Measurements from ENCODE around the gene FAM89B. TPM values are rescaled to one million over a fixed set of nuclear protein-coding genes. Genes with fewer than 3 reads are reported as not detected.

FAM89B gene
- polyA plus RNA-seq, 1 donor (not counting 4 experiments of a cell fraction or from before 2014, with no cell fraction given) = 11.5 TPM

- TF ChIP-seq EZH2 (IDR thresholded peaks at IDR 0.05; ENCODE audit: low read length) (no peak), CTCF (optimal IDR thresholded peaks at IDR 0.05 in 1 of 3, IDR thresholded peaks at IDR 0.05 in 1 of 3, conservative IDR thresholded peaks at IDR 0.05 in 1 of 3; ENCODE audit: extremely low read depth in 1 of 3, insufficient read depth in 2 of 3, low read length in 3 of 3) (no peak)
- Histone ChIP-seq H3K9me3 (ENCODE audit: control insufficient read depth, low read depth, low read length) (no peaks in the 10 kb centered on the region), H2AFZ (ENCODE audit: control insufficient read depth, low read length) (no peak overlapping the region), H3K4me2 (ENCODE audit: control insufficient read depth, extremely low read depth, insufficient read depth, low read depth, low read length) (peak overlapping the region; percentile 64), H3K36me3 (ENCODE audit: control insufficient read depth in 2 of 2, extremely low read depth in 1 of 2, insufficient read depth in 2 of 2, low read length in 2 of 2) (no peaks in the 10 kb centered on the region), H3K27me3 (ENCODE audit: control insufficient read depth, extremely low read depth, insufficient read depth, low read length) (no peaks in the 10 kb centered on the region), H4K20me1 (ENCODE audit: control insufficient read depth, extremely low read depth, insufficient read depth, low read length) (no peaks in the 10 kb centered on the region), H3K27ac (ENCODE audit: control insufficient read depth, insufficient read depth, low read length) (no peak overlapping the region), H3K79me2 (ENCODE audit: control insufficient read depth, insufficient read depth, low read length) (no peaks in the 10 kb centered on the region), H3K9me1 (ENCODE audit: control insufficient read depth, extremely low read depth, insufficient read depth, low read length) (no peaks in the 10 kb centered on the region), H3K9ac (ENCODE audit: control insufficient read depth, extremely low read depth, insufficient read depth, low read length) (no peak overlapping the region), H3K4me1 (ENCODE audit: control insufficient read depth, extremely low read depth, insufficient read depth, low read length) (peaks cover 16% of the 10 kb centered on the region), H3K4me3 (ENCODE audit: control insufficient read depth in 2 of 3, extremely low read depth in 1 of 3, insufficient read depth in 2 of 3, low read depth in 1 of 3, low read length in 3 of 3) (no peak overlapping the region)
- DNase-seq (ENCODE audit: low read depth, low spot score) (no peak), FAIRE-seq (no peak)
- dilution Hi-C loops (cut with MboI; ENCODE audit: extremely low pct_ligation_motif_present, low sequenced_read_pairs) = no loop called here
These were observed 26.5 kb upstream of the FAM89B start for GRCh38 chr11:65545853-65546216.

- FAIRE-seq (no peak), DNase-seq (ENCODE audit: low read depth, low spot score) (no peak)
- Histone ChIP-seq H3K9me3 (ENCODE audit: control insufficient read depth, low read depth, low read length) (no peaks in the 10 kb centered on the region), H3K27ac (ENCODE audit: control insufficient read depth, insufficient read depth, low read length) (no peak overlapping the region), H3K79me2 (ENCODE audit: control insufficient read depth, insufficient read depth, low read length) (no peaks in the 10 kb centered on the region), H3K9me1 (ENCODE audit: control insufficient read depth, extremely low read depth, insufficient read depth, low read length) (no peaks in the 10 kb centered on the region), H3K4me2 (ENCODE audit: control insufficient read depth, extremely low read depth, insufficient read depth, low read depth, low read length) (peak overlapping the region; percentile 64), H3K36me3 (ENCODE audit: control insufficient read depth in 2 of 2, extremely low read depth in 1 of 2, insufficient read depth in 2 of 2, low read length in 2 of 2) (no peaks in the 10 kb centered on the region), H3K4me1 (ENCODE audit: control insufficient read depth, extremely low read depth, insufficient read depth, low read length) (peaks cover 10% of the 10 kb centered on the region), H3K4me3 (ENCODE audit: control insufficient read depth in 2 of 3, extremely low read depth in 1 of 3, insufficient read depth in 2 of 3, low read depth in 1 of 3, low read length in 3 of 3) (peak overlapping the region in 2 of 3 experiments; percentile 30 to 57), H3K9ac (ENCODE audit: control insufficient read depth, extremely low read depth, insufficient read depth, low read length) (no peak overlapping the region), H4K20me1 (ENCODE audit: control insufficient read depth, extremely low read depth, insufficient read depth, low read length) (no peaks in the 10 kb centered on the region), H2AFZ (ENCODE audit: control insufficient read depth, low read length) (no peak overlapping the region), H3K27me3 (ENCODE audit: control insufficient read depth, extremely low read depth, insufficient read depth, low read length) (no peaks in the 10 kb centered on the region)
- dilution Hi-C loops (cut with MboI; ENCODE audit: extremely low pct_ligation_motif_present, low sequenced_read_pairs) = no loop called here
- no peak for TF ChIP-seq CTCF (optimal IDR thresholded peaks at IDR 0.05 in 1 of 3, IDR thresholded peaks at IDR 0.05 in 1 of 3, conservative IDR thresholded peaks at IDR 0.05 in 1 of 3; ENCODE audit: extremely low read depth in 1 of 3, insufficient read depth in 2 of 3, low read length in 3 of 3)
- no peak for TF ChIP-seq EZH2 (IDR thresholded peaks at IDR 0.05; ENCODE audit: low read length)
These were observed 25.9 kb upstream of the FAM89B start for GRCh38 chr11:65546217-65546958.

Data from keratinocyte (primary cell).